HL-60 (cell line): ENCODE data around the gene COPS7B.

Experiments
- GABPA ChIP-seq: IDR thresholded peaks from 2 replicates; pipeline ENCODE4 v1.6.1; 2012; ENCODE audit warnings: low read depth
- POLR2AphosphoS5 ChIP-seq: IDR thresholded peaks from 2 replicates; pipeline ENCODE4 v1.6.1; 2012; ENCODE audit warnings: low read depth
- SPI1 ChIP-seq: IDR thresholded peaks from 2 replicates; pipeline ENCODE4 v1.6.1; 2012; ENCODE audit warnings: low read depth, mild to moderate bottlenecking, borderline replicate concordance
- TF ChIP-seq, protein P1 (sequence below): IDR thresholded peaks from one replicate; pipeline ENCODE4 v1.5.1; 2011; ENCODE audit warnings: low read length, control low read depth, inconsistent platforms; ENCODE audit not compliant: insufficient read depth
- TF ChIP-seq, protein P2 (sequence below): IDR thresholded peaks from 2 replicates; pipeline ENCODE4 v1.6.1; 2012; ENCODE audit warnings: low read depth; ENCODE audit not compliant: insufficient replicate concordance

DNA sequence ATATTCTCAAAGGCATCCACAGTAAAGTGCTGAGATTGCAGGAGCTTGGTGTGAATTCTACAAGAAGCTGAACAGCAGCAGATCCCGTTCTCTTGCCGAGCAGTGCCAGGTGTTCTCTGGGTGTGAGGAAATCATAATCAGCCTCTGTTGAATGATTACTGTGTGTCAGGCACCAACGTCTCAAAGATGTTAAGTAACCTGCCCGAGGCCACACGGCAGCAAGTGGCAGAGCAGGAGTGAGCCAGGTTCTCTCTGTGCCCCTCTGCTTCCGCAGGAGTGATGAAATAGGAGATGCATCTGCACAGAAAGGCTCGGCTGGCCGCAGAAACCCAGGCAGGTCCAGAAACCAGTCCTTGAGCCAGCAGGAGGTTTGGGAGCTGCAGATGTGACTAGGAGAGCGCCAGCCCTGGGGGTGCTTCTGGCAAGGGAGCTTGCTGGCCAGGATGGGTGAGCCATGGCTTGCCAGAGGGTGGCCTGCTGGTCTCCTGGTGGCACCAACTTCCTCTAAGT is 68.4 kb downstream of the COPS7B start:
- TF ChIP-seq, protein P1, sequence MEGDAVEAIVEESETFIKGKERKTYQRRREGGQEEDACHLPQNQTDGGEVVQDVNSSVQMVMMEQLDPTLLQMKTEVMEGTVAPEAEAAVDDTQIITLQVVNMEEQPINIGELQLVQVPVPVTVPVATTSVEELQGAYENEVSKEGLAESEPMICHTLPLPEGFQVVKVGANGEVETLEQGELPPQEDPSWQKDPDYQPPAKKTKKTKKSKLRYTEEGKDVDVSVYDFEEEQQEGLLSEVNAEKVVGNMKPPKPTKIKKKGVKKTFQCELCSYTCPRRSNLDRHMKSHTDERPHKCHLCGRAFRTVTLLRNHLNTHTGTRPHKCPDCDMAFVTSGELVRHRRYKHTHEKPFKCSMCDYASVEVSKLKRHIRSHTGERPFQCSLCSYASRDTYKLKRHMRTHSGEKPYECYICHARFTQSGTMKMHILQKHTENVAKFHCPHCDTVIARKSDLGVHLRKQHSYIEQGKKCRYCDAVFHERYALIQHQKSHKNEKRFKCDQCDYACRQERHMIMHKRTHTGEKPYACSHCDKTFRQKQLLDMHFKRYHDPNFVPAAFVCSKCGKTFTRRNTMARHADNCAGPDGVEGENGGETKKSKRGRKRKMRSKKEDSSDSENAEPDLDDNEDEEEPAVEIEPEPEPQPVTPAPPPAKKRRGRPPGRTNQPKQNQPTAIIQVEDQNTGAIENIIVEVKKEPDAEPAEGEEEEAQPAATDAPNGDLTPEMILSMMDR, result no peak
- TF ChIP-seq POLR2AphosphoS5 (no peak), SPI1 (no peak), GABPA (no peak)
- TF ChIP-seq, protein P2, sequence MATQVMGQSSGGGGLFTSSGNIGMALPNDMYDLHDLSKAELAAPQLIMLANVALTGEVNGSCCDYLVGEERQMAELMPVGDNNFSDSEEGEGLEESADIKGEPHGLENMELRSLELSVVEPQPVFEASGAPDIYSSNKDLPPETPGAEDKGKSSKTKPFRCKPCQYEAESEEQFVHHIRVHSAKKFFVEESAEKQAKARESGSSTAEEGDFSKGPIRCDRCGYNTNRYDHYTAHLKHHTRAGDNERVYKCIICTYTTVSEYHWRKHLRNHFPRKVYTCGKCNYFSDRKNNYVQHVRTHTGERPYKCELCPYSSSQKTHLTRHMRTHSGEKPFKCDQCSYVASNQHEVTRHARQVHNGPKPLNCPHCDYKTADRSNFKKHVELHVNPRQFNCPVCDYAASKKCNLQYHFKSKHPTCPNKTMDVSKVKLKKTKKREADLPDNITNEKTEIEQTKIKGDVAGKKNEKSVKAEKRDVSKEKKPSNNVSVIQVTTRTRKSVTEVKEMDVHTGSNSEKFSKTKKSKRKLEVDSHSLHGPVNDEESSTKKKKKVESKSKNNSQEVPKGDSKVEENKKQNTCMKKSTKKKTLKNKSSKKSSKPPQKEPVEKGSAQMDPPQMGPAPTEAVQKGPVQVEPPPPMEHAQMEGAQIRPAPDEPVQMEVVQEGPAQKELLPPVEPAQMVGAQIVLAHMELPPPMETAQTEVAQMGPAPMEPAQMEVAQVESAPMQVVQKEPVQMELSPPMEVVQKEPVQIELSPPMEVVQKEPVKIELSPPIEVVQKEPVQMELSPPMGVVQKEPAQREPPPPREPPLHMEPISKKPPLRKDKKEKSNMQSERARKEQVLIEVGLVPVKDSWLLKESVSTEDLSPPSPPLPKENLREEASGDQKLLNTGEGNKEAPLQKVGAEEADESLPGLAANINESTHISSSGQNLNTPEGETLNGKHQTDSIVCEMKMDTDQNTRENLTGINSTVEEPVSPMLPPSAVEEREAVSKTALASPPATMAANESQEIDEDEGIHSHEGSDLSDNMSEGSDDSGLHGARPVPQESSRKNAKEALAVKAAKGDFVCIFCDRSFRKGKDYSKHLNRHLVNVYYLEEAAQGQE, result no peak
